ENCODE results near the gene FKBP8. TPM values are rescaled to one million over a fixed set of nuclear protein-coding genes. Genes with fewer than 3 reads are reported as not detected.

FKBP8 gene
- total RNA-seq, 1 donor from 2014 or later = 376 TPM

- no peak for TF ChIP-seq CTCF (IDR thresholded peaks at IDR 0.05)
- TF ChIP-seq POLR2A (IDR thresholded peaks at IDR 0.05) = no peak
- no peak for TF ChIP-seq POLR2AphosphoS5 (IDR thresholded peaks at IDR 0.05; ENCODE audit: insufficient read depth in 1 of 2, low read depth in 1 of 2)
- Histone ChIP-seq H3K27me3 (no peaks in the 10 kb centered on the region), H3K9me3 (no peaks in the 10 kb centered on the region), H3K4me3 (no peak overlapping the region), H3K27ac (no peak overlapping the region), H3K36me3 (peaks cover 0 to 49% of the 10 kb centered on the region in 2 donors), H3K4me1 (peaks cover 18% of the 10 kb centered on the region)
- no peak for DNase-seq (ENCODE audit: extremely low spot score in 2 of 2)
- intact Hi-C loops (cut with DNase I) = no loop called here
Observed at GRCh38 chr19:18538115-18538514, 5.3 kb downstream of the FKBP8 start.

GRCh38 chr19:18537431-18537830 lies 5.9 kb downstream of the FKBP8 start:
- no peak overlapping the region for H3K27ac ChIP-seq
- H3K9me3 ChIP-seq = no peaks in the 10 kb centered on the region
- no peaks in the 10 kb centered on the region for H3K27me3 ChIP-seq
- DNase-seq (ENCODE audit: extremely low spot score in 2 of 2) = no peak
- intact Hi-C loops (cut with DNase I) = no loop called here
- peaks cover 0 to 56% of the 10 kb centered on the region in 2 donors for H3K36me3 ChIP-seq
- H3K4me1 ChIP-seq = peaks cover 15% of the 10 kb centered on the region
- H3K4me3 ChIP-seq = no peak overlapping the region
- TF ChIP-seq POLR2AphosphoS5 (IDR thresholded peaks at IDR 0.05; ENCODE audit: insufficient read depth in 1 of 2, low read depth in 1 of 2) (no peak), CTCF (IDR thresholded peaks at IDR 0.05) (no peak), POLR2A (IDR thresholded peaks at IDR 0.05) (no peak)

GRCh38 chr19:18536475-18536874 lies 6.9 kb downstream of the FKBP8 start:
- no peak for TF ChIP-seq CTCF (IDR thresholded peaks at IDR 0.05)
- no peak for TF ChIP-seq POLR2AphosphoS5 (IDR thresholded peaks at IDR 0.05; ENCODE audit: insufficient read depth in 1 of 2, low read depth in 1 of 2)
- no peak for TF ChIP-seq POLR2A (IDR thresholded peaks at IDR 0.05)
- DNase-seq (ENCODE audit: extremely low spot score in 2 of 2) = no peak

GRCh38 chr19:18533058-18533457 lies 10.3 kb downstream of the FKBP8 start:
- peaks cover 0 to 42% of the 10 kb centered on the region in 2 donors for H3K36me3 ChIP-seq
- no peak overlapping the region for H3K4me3 ChIP-seq
- TF ChIP-seq CTCF (IDR thresholded peaks at IDR 0.05) (no peak), POLR2AphosphoS5 (IDR thresholded peaks at IDR 0.05; ENCODE audit: insufficient read depth in 1 of 2, low read depth in 1 of 2) (no peak), POLR2A (IDR thresholded peaks at IDR 0.05) (no peak)
- no peaks in the 10 kb centered on the region for H3K9me3 ChIP-seq
- no peak overlapping the region for H3K27ac ChIP-seq
- no peak for DNase-seq (ENCODE audit: extremely low spot score in 2 of 2)
- no peaks in the 10 kb centered on the region for H3K4me1 ChIP-seq
- H3K27me3 ChIP-seq = no peaks in the 10 kb centered on the region
- intact Hi-C loops (cut with DNase I) = no loop called here

More at GRCh38 chr19:18536475-18536874, 6.9 kb downstream of the FKBP8 start:
- intact Hi-C loops (cut with DNase I) = no loop called here
- peaks cover 6% of the 10 kb centered on the region for H3K4me1 ChIP-seq
- H3K27me3 ChIP-seq = no peaks in the 10 kb centered on the region
- H3K9me3 ChIP-seq = no peaks in the 10 kb centered on the region
- H3K4me3 ChIP-seq = no peak overlapping the region
- no peak overlapping the region for H3K27ac ChIP-seq
- H3K36me3 ChIP-seq = peaks cover 0 to 64% of the 10 kb centered on the region in 2 donors

GRCh38 chr19:18532168-18532890 lies 11.0 kb downstream of the FKBP8 start:
- intact Hi-C loops (cut with DNase I) = no loop called here
- no peaks in the 10 kb centered on the region for H3K9me3 ChIP-seq
- no peak for DNase-seq (ENCODE audit: extremely low spot score in 2 of 2)
- no peaks in the 10 kb centered on the region for H3K27me3 ChIP-seq
- peaks cover 0 to 39% of the 10 kb centered on the region in 2 donors for H3K36me3 ChIP-seq
- no peak overlapping the region for H3K27ac ChIP-seq
- H3K4me3 ChIP-seq = no peak overlapping the region
- TF ChIP-seq POLR2A (IDR thresholded peaks at IDR 0.05) = no peak
- no peak for TF ChIP-seq CTCF (IDR thresholded peaks at IDR 0.05)
- no peak for TF ChIP-seq POLR2AphosphoS5 (IDR thresholded peaks at IDR 0.05; ENCODE audit: insufficient read depth in 1 of 2, low read depth in 1 of 2)
- no peaks in the 10 kb centered on the region for H3K4me1 ChIP-seq

Data from vagina (tissue), 2 donors.